GM12878 (cell line): ENCODE results near the gene FIGLA.

Experiments
- CTCF ChIP-seq, 3 experiments: IDR thresholded peaks in 2 of 3; conservative IDR thresholded peaks in 1 of 3; 2 replicates each; pipeline ENCODE4 v1.5.1; 2011; ENCODE audit warnings: low read depth in 3 of 3, low read length in 3 of 3, mild to moderate bottlenecking in 3 of 3, control low read depth in 2 of 3, moderate library complexity in 2 of 3, inconsistent platforms in 1 of 3, mixed read lengths in 1 of 3; ENCODE audit not compliant: control insufficient read depth in 2 of 3, insufficient read depth in 1 of 3; ENCODE audit errors: extremely low read depth in 1 of 3
- NR2C1 ChIP-seq: fragments of 450-650 bp; IDR thresholded peaks from 2 replicates; pipeline ENCODE4 v1.6.1; 2017; ENCODE audit warnings: antibody characterized with exemption, mild to moderate bottlenecking, moderate library complexity
- POLR2AphosphoS5 ChIP-seq: IDR thresholded peaks from 2 replicates; pipeline ENCODE4 v1.6.1; 2011; ENCODE audit warnings: mild to moderate bottlenecking, low read length, inconsistent platforms
- RUNX3 ChIP-seq: IDR thresholded peaks from 2 replicates; pipeline ENCODE4 v1.6.1; 2012; ENCODE audit warnings: low read length, inconsistent platforms

GRCh38 chr2:70757360-70757759 lies 33.1 kb downstream of the FIGLA start:
- TF ChIP-seq NR2C1, result no peak
- no peak for TF ChIP-seq RUNX3
- no peak for TF ChIP-seq POLR2AphosphoS5
- no peak for TF ChIP-seq CTCF (IDR thresholded peaks at IDR 0.05 in 2 of 3, conservative IDR thresholded peaks at IDR 0.05 in 1 of 3; ENCODE audit: control insufficient read depth in 2 of 3, extremely low read depth in 1 of 3, insufficient read depth in 1 of 3, low read depth in 3 of 3, low read length in 3 of 3)
